ENCODE results near the gene EGLN2. TPM values are rescaled to one million over a fixed set of nuclear protein-coding genes. Genes with fewer than 3 reads are reported as not detected.
"Not testable (repeated sequence)": the region's sequence is repeated elsewhere in the genome, so short reads cannot be mapped to it uniquely, and the experiment has no call there.

Gene EGLN2
- polyA plus RNA-seq, 1 donor, result 46.1 TPM

DNA sequence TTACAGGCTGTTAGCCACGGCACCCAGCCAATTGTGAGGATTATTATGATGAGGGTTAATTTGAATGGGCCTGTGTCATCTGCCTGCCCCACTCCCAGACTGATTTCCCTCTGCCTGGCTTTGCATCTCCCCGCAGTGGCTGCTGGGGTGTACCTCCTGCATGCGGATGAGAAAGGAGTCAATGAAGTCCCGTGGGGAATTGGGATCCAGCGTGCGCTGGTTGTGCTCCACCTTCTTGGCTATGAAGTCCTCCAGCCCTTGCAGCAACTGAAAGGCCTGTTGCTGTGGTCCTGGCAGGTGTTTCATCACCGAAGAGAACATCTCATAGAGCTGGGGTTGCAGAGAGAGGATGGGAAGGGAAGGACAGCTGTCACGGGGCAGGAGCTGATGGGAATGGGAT lies 47.7 kb downstream of the EGLN2 start:
- not testable (repeated sequence) for DNase-seq

DNA sequence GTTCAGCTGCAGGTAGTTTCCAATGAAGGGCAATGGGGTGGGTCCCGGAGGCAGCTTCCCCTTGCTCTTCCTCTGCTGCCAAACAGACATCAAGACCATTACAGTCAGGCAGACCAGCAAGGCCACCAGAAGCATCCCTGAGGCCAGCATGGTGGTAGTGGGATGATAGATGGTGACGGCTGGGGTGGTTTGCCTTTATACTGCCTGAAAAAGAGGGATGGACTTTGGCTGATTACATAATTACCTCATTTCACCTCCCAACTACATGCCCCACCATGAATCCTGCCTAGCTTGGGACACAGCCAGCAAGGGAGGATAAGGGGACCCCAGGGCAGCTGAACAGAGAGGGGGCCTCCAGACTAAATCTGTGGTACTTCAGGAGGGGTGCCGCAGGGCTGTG lies 51.3 kb downstream of the EGLN2 start, which contains the start of gene CYP2A6:
Gene CYP2A6, minus strand, starts transcription at position 171 of the 400 bp plus-strand sequence. Its CDS starts 21 bp downstream, at position 150.
- not testable (repeated sequence) for DNase-seq

DNA sequence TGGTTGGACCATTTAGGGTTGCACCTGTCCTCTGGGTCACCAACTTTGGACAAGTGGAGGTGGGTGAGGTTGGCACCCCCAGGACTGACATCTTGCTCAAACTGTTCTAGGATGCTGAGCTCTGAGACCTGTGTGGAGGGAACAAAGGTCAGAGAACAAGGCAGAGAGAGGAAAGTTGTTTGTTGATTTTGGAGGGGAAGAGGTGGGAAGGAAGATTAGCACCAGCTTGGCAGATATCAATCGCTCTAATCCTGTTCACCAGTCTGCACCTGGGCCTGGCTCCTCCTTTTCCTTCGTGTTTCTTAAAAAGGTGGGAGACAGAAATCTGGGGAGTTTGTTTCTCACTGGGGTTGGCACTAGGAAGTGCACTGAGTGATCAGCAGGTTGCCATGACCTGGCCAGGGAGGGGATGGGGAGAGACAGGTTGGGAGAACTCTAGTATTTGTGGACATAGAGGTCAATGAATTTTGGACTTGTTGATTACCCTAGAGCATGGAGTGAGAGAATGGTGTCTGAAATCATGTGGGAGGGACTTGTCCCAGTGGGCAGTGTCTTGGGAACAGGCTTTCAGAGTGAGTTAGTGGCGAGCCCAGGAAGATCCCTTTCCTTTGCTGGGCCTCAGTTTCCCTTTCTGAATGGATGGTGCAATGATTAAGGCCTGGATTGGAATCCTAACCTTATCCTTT lies 53.6 kb downstream of the EGLN2 start:
- not testable (repeated sequence) for DNase-seq

Other genes starting within 250 kb of the EGLN2 start
- gene SHKBP1, start 222.3 kb upstream of the EGLN2 start, polyA plus RNA-seq (ENCODE audit: insufficient read length), result 18.7 TPM
- 297 TPM for gene LTBP4, start 197.8 kb upstream of the EGLN2 start, polyA plus RNA-seq (ENCODE audit: insufficient read length)
- gene NUMBL, start 108.5 kb upstream of the EGLN2 start, polyA plus RNA-seq (ENCODE audit: insufficient read length), result 36.7 TPM
- gene COQ8B, start 82.3 kb upstream of the EGLN2 start, polyA plus RNA-seq (ENCODE audit: insufficient read length), result 25.4 TPM
- gene ITPKC, start 82.1 kb upstream of the EGLN2 start, polyA plus RNA-seq (ENCODE audit: insufficient read length), result 12.1 TPM
- 12.7 TPM for gene ACTMAP, start 48.7 kb upstream of the EGLN2 start, polyA plus RNA-seq (ENCODE audit: insufficient read length)
- 75.2 TPM for gene SNRPA, start 48.0 kb upstream of the EGLN2 start, polyA plus RNA-seq (ENCODE audit: insufficient read length)
- 1.2 TPM for gene MIA, start 23.7 kb upstream of the EGLN2 start, polyA plus RNA-seq (ENCODE audit: insufficient read length)
- 11.1 TPM for gene RAB4B, start 20.9 kb upstream of the EGLN2 start, polyA plus RNA-seq (ENCODE audit: insufficient read length)
- not detected for gene CYP2A6, start 51.3 kb downstream of the EGLN2 start, polyA plus RNA-seq (ENCODE audit: insufficient read length)
- not detected for gene CYP2A7, start 83.0 kb downstream of the EGLN2 start, polyA plus RNA-seq (ENCODE audit: insufficient read length)
- not detected for gene CYP2B6, start 192.1 kb downstream of the EGLN2 start, polyA plus RNA-seq (ENCODE audit: insufficient read length)